B cell (primary cell): ENCODE data around the gene DTL. TPM values are rescaled to one million over a fixed set of nuclear protein-coding genes. Genes with fewer than 3 reads are reported as not detected.

Experiments
- ATAC-seq: fragments of 200-7000 bp; cut with Tn5 transposase; one replicate; pipeline ENCODE4 v1.10.0; 2021; ENCODE audit warnings: low read depth, mild to moderate bottlenecking, moderate number of reproducible peaks, moderate library complexity
- CTCF ChIA-PET: fragments of 350-600 bp; sonication (Branson Sonifier 250); formaldehyde crosslinking; loops from one replicate; lab custom pipeline; 2021; ENCODE audit warnings: antibody characterized with exemption, inconsistent platforms; lab: Charles Lee
- POLR2A ChIA-PET: fragments of 350-600 bp; sonication (Branson Sonifier 250); formaldehyde crosslinking; loops from one replicate; lab custom pipeline; 2021; ENCODE audit warnings: antibody characterized with exemption; lab: Charles Lee
- DNase-seq: peaks from one replicate; pipeline ENCODE4 v3.0.0; 2013
- H2AFZ ChIP-seq: 2 replicates; pipeline ENCODE4 v1.6.1; 2012; ENCODE audit warnings: mild to moderate bottlenecking, low read depth, low read length; ENCODE audit not compliant: insufficient read depth, poor library complexity, severe bottlenecking
- H3K27ac ChIP-seq, 2 donors: 1 replicate in 1 of 2; 2 replicates in 1 of 2; pipeline ENCODE4 v1.5.1; 2012 to 2013; ENCODE audit warnings: low read length in 2 of 2, mild to moderate bottlenecking in 2 of 2, moderate library complexity in 1 of 2
- H3K27me3 ChIP-seq, 4 experiments: fragments of 200-600 bp in 1 of 4; sonication (generic) in 1 of 4; replicated peaks in 1 of 4; 1 replicate in 2 of 4; 2 replicates in 2 of 4; pipeline versions ENCODE4 v1.6.1 to v1.7.0; 2013 to 2016; ENCODE audit warnings: low read length in 3 of 4, mild to moderate bottlenecking in 2 of 4, mixed read lengths in 1 of 4, moderate library complexity in 1 of 4; ENCODE audit not compliant: insufficient read depth in 4 of 4, control insufficient read depth in 3 of 4; ENCODE audit errors: control extremely low read depth in 1 of 4
- H3K36me3 ChIP-seq, 2 experiments: replicated peaks in 1 of 2; 1 replicate in 1 of 2; 2 replicates in 1 of 2; pipeline versions ENCODE4 v1.6.1 to v1.7.1; 2013; ENCODE audit warnings: low read length in 1 of 2; ENCODE audit not compliant: insufficient read depth in 2 of 2, control insufficient read depth in 1 of 2; ENCODE audit errors: control extremely low read depth in 1 of 2, extremely low read depth in 1 of 2
- H3K4me1 ChIP-seq, 2 donors: fragments of 200-600 bp in 1 of 2; sonication (generic) in 1 of 2; 1 replicate in 1 of 2; 2 replicates in 1 of 2; pipeline versions ENCODE4 v1.5.1 to v1.6.1; 2013 to 2017; ENCODE audit warnings: low read length in 2 of 2; ENCODE audit not compliant: control insufficient read depth in 2 of 2, insufficient read depth in 2 of 2
- H3K4me2 ChIP-seq: replicated peaks from 2 replicates; pipeline ENCODE3; 2012; ENCODE audit warnings: mild to moderate bottlenecking, low read depth, low read length; ENCODE audit not compliant: poor library complexity, severe bottlenecking
- H3K4me3 ChIP-seq, 5 experiments: fragments of 200-600 bp in 1 of 5; sonication (generic) in 1 of 5; 1 replicate in 3 of 5; 2 replicates in 2 of 5; pipeline versions ENCODE4 v1.5.1 to v1.7.0; 2011 to 2016; ENCODE audit warnings: low read length in 4 of 5, mild to moderate bottlenecking in 4 of 5, low read depth in 2 of 5, control low read depth in 1 of 5, moderate library complexity in 1 of 5; ENCODE audit not compliant: insufficient read depth in 1 of 5; ENCODE audit errors: control extremely low read depth in 1 of 5, extremely low read depth in 1 of 5
- H3K79me2 ChIP-seq: fragments of 200-600 bp; sonication (generic); one replicate; pipeline ENCODE4 v1.6.0; 2016; ENCODE audit warnings: low read length; ENCODE audit not compliant: control insufficient read depth, insufficient read depth
- H3K9ac ChIP-seq: fragments of 200-600 bp; sonication (generic); 2 replicates; pipeline ENCODE4 v1.6.1; 2017; ENCODE audit warnings: mild to moderate bottlenecking, low read length, moderate library complexity
- H3K9me3 ChIP-seq, 3 donors: one replicate each; pipeline versions ENCODE4 v1.6.1 to v1.7.1; 2013; ENCODE audit warnings: low read length in 2 of 3; ENCODE audit not compliant: control insufficient read depth in 2 of 3, insufficient read depth in 1 of 3; ENCODE audit errors: control extremely low read depth in 1 of 3
- H4K20me1 ChIP-seq: 2 replicates; pipeline ENCODE4 v1.6.0; 2012; ENCODE audit warnings: mild to moderate bottlenecking, low read length; ENCODE audit not compliant: insufficient read depth, control insufficient read depth, poor library complexity, severe bottlenecking
- H3K27ac Mint-ChIP-seq: one replicate; pipeline ENCODE4 v1.8.0; 2021; ENCODE audit warnings: mixed read lengths
- H3K27me3 Mint-ChIP-seq: one replicate; pipeline ENCODE4 v1.8.0; 2021; ENCODE audit warnings: mixed read lengths
- H3K4me1 Mint-ChIP-seq: one replicate; pipeline ENCODE4 v1.8.0; 2021; ENCODE audit warnings: mixed read lengths
- H3K4me3 Mint-ChIP-seq: one replicate; pipeline ENCODE4 v1.8.0; 2021; ENCODE audit warnings: mixed read lengths
- H3K9me3 Mint-ChIP-seq: one replicate; pipeline ENCODE4 v1.8.0; 2022; ENCODE audit warnings: mixed read lengths; ENCODE audit not compliant: insufficient read depth
- CTCF ChIP-seq: fragments of 200-600 bp; IDR thresholded peaks from one replicate; pipeline ENCODE4 v1.8.0; 2022; ENCODE audit warnings: antibody characterized with exemption, mild to moderate bottlenecking
- EZH2 ChIP-seq: IDR thresholded peaks from 2 replicates; pipeline ENCODE4 v1.6.1; 2012; ENCODE audit warnings: borderline replicate concordance, low read depth, mild to moderate bottlenecking, moderate library complexity, low read length; ENCODE audit not compliant: insufficient read depth, poor library complexity, severe bottlenecking
- WGBS: methylation state at CpG from one replicate; pipeline ENCODE4 v1.1.5; 2013; ENCODE audit warnings: missing lambda C conversion rate; ENCODE audit not compliant: insufficient coverage; 5-methylcytosine and 5-hydroxymethylcytosine counted together
- intact Hi-C: fragments of 100-400 bp; cut with micrococcal nuclease; formaldehyde crosslinking; loops from one replicate; pipeline ENCODE4 v1.10.0; 2022
- polyA plus RNA-seq: library from polyadenylated mRNA; depleted of rRNA; stranded (reverse); fragments of >200 nt; gene quantifications from 2 replicates; pipeline ENCODE4 v1.2.3, GENCODE V29; 2012
- total RNA-seq, 2 donors: library from RNA; stranded (reverse); fragments of 120-200 nt in 1 of 2; gene quantifications; 1 replicate in 1 of 2; 2 replicates in 1 of 2; pipeline versions ENCODE4 v1.2.3 to v1.2.4, GENCODE V29; 2013 to 2022

The DTL gene
- total and polyA plus RNA-seq, 2 donors (not counting 1 experiment from before 2014, with no cell fraction given) = 0.37 to 0.39 TPM

- H3K9me3 Mint-ChIP-seq = no peaks in the 10 kb centered on the region
- H3K27ac Mint-ChIP-seq = no peak overlapping the region
- H3K27me3 Mint-ChIP-seq = no peaks in the 10 kb centered on the region
- 100% methylated on average over 1 of the region's 1 CpG for WGBS
- Histone ChIP-seq H3K4me1 (no peaks in the 10 kb centered on the region), H3K9me3 (peaks cover 0 to 2% (median 0%) of the 10 kb centered on the region in 3 donors), H2AFZ (no peak overlapping the region), H3K79me2 (no peaks in the 10 kb centered on the region), H3K27me3 (no peaks in the 10 kb centered on the region), H4K20me1 (no peaks in the 10 kb centered on the region), H3K4me2 (no peak overlapping the region), H3K27ac (no peak overlapping the region), H3K36me3 (peaks cover 10 to 12% of the 10 kb centered on the region in 2 experiments), H3K9ac (no peak overlapping the region), H3K4me3 (no peak overlapping the region)
- TF ChIP-seq EZH2 = no peak
- TF ChIP-seq CTCF = no peak
- no peaks in the 10 kb centered on the region for H3K4me1 Mint-ChIP-seq
- CTCF ChIA-PET = interaction anchor here (0.6 to 2.1 kb wide), 7 partner anchors 9 to 1635 kb away, joined by 3 to 18 read pairs (median 5); no protein-coding TSS in a partner anchor
- intact Hi-C loops = no loop called here
- H3K4me3 Mint-ChIP-seq = no peak overlapping the region
- no peak for ATAC-seq
- POLR2A ChIA-PET = no interaction called here
- DNase-seq = no peak
These were observed 26.0 kb upstream of the DTL start for GRCh38 chr1:212009561-212009960.

GRCh38 chr1:212010004-212010403, 25.5 kb upstream of the DTL start:
- H3K9me3 Mint-ChIP-seq = no peaks in the 10 kb centered on the region
- no peak overlapping the region for H2AFZ ChIP-seq
- no peaks in the 10 kb centered on the region for H3K27me3 ChIP-seq
- no peak overlapping the region for H3K4me2 ChIP-seq
- CTCF ChIA-PET = interaction anchor here (1.2 to 2.1 kb wide), 5 partner anchors 9 to 446 kb away, joined by 3 to 18 read pairs (median 5); no protein-coding TSS in a partner anchor
- no peaks in the 10 kb centered on the region for H3K4me1 ChIP-seq
- TF ChIP-seq EZH2 (no peak), CTCF (no peak)
- H3K79me2 ChIP-seq = no peaks in the 10 kb centered on the region
- H4K20me1 ChIP-seq = no peaks in the 10 kb centered on the region
- POLR2A ChIA-PET = no interaction called here
- no peak for DNase-seq
- peaks cover 7 to 12% of the 10 kb centered on the region in 2 experiments for H3K36me3 ChIP-seq
- no peak overlapping the region for H3K4me3 Mint-ChIP-seq
- WGBS = 70% methylated on average over 2 of the region's 3 CpGs
- no peaks in the 10 kb centered on the region for H3K4me1 Mint-ChIP-seq
- H3K4me3 ChIP-seq = no peak overlapping the region
- H3K9me3 ChIP-seq = peaks cover 0 to 5% (median 0%) of the 10 kb centered on the region in 3 donors
- no peaks in the 10 kb centered on the region for H3K27me3 Mint-ChIP-seq
- no peak overlapping the region for H3K27ac ChIP-seq
- no peak overlapping the region for H3K27ac Mint-ChIP-seq
- ATAC-seq = no peak
- intact Hi-C loops = no loop called here
- H3K9ac ChIP-seq = no peak overlapping the region
